BE2C (cell line): ENCODE results near the gene GAPT.

ENCODE experiments used
- DNase-seq: peaks from one replicate; pipeline ENCODE4 v3.0.0-alpha.2; 2020
- H3K27me3 ChIP-seq: fragments of 250-450 bp; sonication (Bioruptor Pico); 2 replicates; pipeline ENCODE4 v1.5.1; 2020; ENCODE audit warnings: mild to moderate bottlenecking
- H3K36me3 ChIP-seq: fragments of 250-450 bp; sonication (Bioruptor Pico); 2 replicates; pipeline ENCODE4 v1.5.1; 2020; ENCODE audit warnings: mild to moderate bottlenecking
- H3K4me1 ChIP-seq: fragments of 250-450 bp; sonication (Bioruptor Pico); 2 replicates; pipeline ENCODE4 v1.5.1; 2020
- H3K4me3 ChIP-seq: 2 replicates; pipeline ENCODE4 v1.5.1; 2011; ENCODE audit warnings: low read depth, low read length
- H3K9me3 ChIP-seq: fragments of 250-450 bp; sonication (Bioruptor Pico); 2 replicates; pipeline ENCODE4 v1.5.1; 2020
- TF ChIP-seq, protein P1 (sequence below): IDR thresholded peaks from 2 replicates; pipeline ENCODE4 v1.5.1; 2012; ENCODE audit warnings: mild to moderate bottlenecking, low read depth, low read length

Gene GAPT

DNA sequence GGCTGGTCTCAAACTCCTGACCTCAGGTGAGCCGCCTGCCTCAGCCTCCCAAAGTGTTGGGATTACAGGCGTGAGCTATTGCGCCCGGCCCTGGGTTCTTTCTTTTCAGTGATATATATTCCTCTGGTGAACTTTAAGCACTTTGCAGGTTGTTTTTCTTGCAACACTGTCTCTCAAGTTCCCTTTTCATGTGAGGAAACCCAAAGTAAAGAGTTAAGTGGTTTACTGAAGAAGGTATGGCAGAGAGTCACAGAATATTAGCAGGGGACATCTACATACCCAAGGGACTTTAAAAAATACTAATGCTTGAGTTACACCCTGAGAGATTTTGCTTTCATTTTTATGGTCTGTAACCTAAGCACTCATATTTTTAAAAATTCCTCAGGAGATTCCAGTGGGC is 6.7 kb upstream of the GAPT start:
- TF ChIP-seq, protein P1, sequence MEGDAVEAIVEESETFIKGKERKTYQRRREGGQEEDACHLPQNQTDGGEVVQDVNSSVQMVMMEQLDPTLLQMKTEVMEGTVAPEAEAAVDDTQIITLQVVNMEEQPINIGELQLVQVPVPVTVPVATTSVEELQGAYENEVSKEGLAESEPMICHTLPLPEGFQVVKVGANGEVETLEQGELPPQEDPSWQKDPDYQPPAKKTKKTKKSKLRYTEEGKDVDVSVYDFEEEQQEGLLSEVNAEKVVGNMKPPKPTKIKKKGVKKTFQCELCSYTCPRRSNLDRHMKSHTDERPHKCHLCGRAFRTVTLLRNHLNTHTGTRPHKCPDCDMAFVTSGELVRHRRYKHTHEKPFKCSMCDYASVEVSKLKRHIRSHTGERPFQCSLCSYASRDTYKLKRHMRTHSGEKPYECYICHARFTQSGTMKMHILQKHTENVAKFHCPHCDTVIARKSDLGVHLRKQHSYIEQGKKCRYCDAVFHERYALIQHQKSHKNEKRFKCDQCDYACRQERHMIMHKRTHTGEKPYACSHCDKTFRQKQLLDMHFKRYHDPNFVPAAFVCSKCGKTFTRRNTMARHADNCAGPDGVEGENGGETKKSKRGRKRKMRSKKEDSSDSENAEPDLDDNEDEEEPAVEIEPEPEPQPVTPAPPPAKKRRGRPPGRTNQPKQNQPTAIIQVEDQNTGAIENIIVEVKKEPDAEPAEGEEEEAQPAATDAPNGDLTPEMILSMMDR, result no peak
- Histone ChIP-seq H3K4me1 (no peaks in the 10 kb centered on the region), H3K36me3 (no peaks in the 10 kb centered on the region), H3K9me3 (no peaks in the 10 kb centered on the region), H3K4me3 (no peak overlapping the region), H3K27me3 (no peaks in the 10 kb centered on the region)
- DNase-seq, result no peak

DNA sequence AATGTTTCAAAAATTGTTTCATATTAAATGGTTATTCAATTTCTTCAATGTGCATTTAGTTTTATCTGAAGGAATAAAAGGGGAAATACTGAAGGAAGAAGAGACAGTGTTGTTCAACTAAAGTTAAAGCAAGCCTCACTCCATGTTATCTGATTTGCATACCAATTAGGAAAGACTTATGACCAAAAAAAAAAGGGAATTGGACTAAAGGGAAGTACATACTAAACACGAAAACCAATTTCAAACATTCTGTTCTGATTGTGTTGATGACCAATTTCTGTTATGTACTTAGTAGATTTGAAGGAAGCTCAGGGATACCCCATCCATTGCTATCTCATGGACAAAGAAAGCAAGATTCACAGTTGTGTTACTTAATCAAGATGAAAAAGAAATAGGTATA is 4.9 kb upstream of the GAPT start:
- no peak overlapping the region for H3K4me3 ChIP-seq
- no peaks in the 10 kb centered on the region for H3K36me3 ChIP-seq
- no peaks in the 10 kb centered on the region for H3K27me3 ChIP-seq
- H3K4me1 ChIP-seq, result no peaks in the 10 kb centered on the region
- TF ChIP-seq, protein P1, result no peak
- no peaks in the 10 kb centered on the region for H3K9me3 ChIP-seq
- DNase-seq, result no peak

DNA sequence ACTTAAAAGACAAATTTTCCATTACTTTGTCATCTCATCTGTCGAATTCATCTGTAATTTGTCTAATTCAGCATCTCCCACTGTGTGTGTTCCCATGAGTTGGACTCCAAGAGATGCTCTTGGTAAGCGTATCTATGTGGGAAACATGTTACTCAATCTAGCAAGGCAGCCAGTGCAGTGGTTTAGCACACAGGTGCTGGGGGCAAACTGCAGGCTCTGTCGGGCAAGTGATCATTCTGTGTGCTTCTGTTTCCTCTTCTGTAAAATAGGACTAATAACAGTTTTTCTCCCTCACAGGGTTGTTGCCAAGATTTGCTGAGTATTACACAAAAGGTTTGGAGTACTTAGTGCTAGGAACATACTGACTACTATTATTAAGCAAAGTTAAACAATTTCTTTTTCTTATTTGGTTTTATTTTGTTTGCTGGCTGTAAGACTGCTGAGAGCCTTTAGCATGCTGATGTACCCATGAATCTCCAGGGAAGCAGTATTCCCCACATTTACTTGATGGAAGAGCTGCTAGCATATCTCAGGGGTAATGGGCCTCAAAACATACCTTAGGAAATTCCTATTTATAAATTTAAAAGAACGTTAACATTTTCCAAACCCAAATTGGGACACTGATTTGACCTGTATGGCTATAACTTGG is 709 bp upstream of the GAPT start:
- TF ChIP-seq, protein P1, result no peak
- no peak for DNase-seq

DNA sequence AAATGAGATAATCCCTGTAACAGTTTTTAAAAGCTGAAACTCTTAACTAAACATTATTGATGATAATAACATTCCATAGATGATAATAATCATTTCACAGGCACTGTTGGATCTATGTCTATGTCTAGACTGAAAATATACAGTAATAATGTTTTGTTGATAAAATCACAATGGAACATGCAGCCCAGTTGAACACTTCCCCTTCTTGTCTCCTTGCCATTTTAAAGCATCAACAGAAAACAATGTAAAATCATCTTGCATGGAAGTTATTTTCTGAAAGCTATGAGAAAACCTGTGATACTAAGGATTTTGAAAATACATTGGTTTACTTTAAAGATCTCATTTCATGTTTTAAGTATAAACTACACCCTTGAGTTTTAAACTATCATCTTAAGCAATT is 1.9 kb downstream of the GAPT start:
- Histone ChIP-seq H3K36me3 (no peaks in the 10 kb centered on the region), H3K9me3 (no peaks in the 10 kb centered on the region), H3K4me3 (no peak overlapping the region), H3K4me1 (peaks cover 2% of the 10 kb centered on the region; the same call in 1 of the 2 replicates), H3K27me3 (no peaks in the 10 kb centered on the region)
- TF ChIP-seq, protein P1, result no peak
- no peak for DNase-seq

More for the DNA sequence above, 709 bp upstream of the GAPT start:
- Histone ChIP-seq H3K27me3 (no peaks in the 10 kb centered on the region), H3K4me3 (no peak overlapping the region), H3K9me3 (no peaks in the 10 kb centered on the region), H3K36me3 (no peaks in the 10 kb centered on the region), H3K4me1 (no peaks in the 10 kb centered on the region)

DNA sequence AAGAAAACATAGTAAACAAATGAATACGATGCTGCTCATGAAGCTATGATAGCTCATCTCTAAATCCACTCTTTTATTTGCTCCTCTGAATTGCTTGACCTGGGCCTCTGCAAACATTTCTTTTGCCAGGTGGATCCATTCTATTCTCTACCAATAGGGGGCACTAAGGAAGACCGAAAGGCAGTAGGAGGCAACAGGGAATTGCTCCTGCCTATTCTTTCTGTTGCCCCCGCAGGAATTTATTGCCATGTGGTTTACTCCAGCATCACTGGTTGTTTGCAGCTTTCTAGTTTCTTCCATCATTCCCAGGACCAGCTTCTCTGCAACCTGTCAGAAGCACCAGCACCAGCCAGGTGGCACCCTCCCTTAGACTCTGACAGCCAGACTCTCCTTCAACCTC is 5.3 kb downstream of the GAPT start:
- Histone ChIP-seq H3K9me3 (no peaks in the 10 kb centered on the region), H3K4me3 (no peak overlapping the region), H3K4me1 (peaks cover 14% of the 10 kb centered on the region; the same call in 1 of the 2 replicates), H3K27me3 (no peaks in the 10 kb centered on the region), H3K36me3 (no peaks in the 10 kb centered on the region)
- TF ChIP-seq, protein P1, result peak; percentile 60
- DNase-seq, result no peak

DNA sequence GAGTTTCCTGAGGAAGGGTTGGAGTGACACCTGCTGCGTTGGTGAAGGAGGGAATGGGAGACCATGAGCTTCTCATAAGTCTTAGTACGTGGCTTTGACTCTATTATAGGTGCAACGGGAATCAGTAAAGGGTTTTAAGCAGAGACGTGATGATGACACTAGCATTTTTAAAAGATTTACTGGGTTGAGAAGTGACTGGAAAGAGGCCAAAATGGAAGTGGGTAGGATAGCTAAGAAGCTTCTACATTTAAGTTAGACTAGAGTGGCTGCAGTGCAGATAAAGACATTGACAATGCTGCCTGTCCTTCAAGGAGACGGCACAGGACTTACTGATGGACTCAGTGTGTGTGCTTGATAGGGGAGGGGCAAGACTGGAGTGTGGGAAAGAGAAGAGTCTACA is 6.2 kb downstream of the GAPT start:
- no peaks in the 10 kb centered on the region for H3K27me3 ChIP-seq
- no peak overlapping the region for H3K4me3 ChIP-seq
- TF ChIP-seq, protein P1, result no peak
- no peaks in the 10 kb centered on the region for H3K9me3 ChIP-seq
- H3K4me1 ChIP-seq, result peaks cover 14% of the 10 kb centered on the region; the same call in 1 of the 2 replicates
- no peak for DNase-seq
- no peaks in the 10 kb centered on the region for H3K36me3 ChIP-seq
